HG03457 (cell line): ENCODE data around the gene ERCC6L2.

ENCODE experiments used
- ATAC-seq: cut with Tn5 transposase; IDR thresholded peaks from one replicate; pipeline ENCODE4 v1.9.1; 2021; ENCODE audit warnings: moderate number of reproducible peaks; ENCODE audit not compliant: unreplicated experiment

The ERCC6L2 gene

GRCh38 chr9:95875305-95876137, at the start of gene ERCC6L2:
Gene ERCC6L2, plus strand, starts transcription at chr9:95875691. Its CDS starts 348 bp downstream, at chr9:95876039.
- peak; percentile 82 for ATAC-seq

GRCh38 chr9:95826183-95826838, 49.2 kb upstream of the ERCC6L2 start:
- no peak for ATAC-seq

- ATAC-seq = no peak
These were observed 44.7 kb upstream of the ERCC6L2 start for GRCh38 chr9:95830768-95831167.

GRCh38 chr9:95831810-95832209, 43.7 kb upstream of the ERCC6L2 start:
- no peak for ATAC-seq

- no peak for ATAC-seq
These were observed 41.8 kb upstream of the ERCC6L2 start for GRCh38 chr9:95833546-95834178.

- no peak for ATAC-seq
These were observed 41.1 kb upstream of the ERCC6L2 start for GRCh38 chr9:95834281-95834907.

- no peak for ATAC-seq
These were observed 40.1 kb upstream of the ERCC6L2 start for GRCh38 chr9:95835393-95835792.

GRCh38 chr9:95836072-95836471, 39.4 kb upstream of the ERCC6L2 start:
- ATAC-seq = no peak

GRCh38 chr9:95839012-95839411, 36.5 kb upstream of the ERCC6L2 start:
- no peak for ATAC-seq

GRCh38 chr9:95840074-95840473, 35.4 kb upstream of the ERCC6L2 start:
- no peak for ATAC-seq

- no peak for ATAC-seq
These were observed 34.1 kb upstream of the ERCC6L2 start for GRCh38 chr9:95841377-95841776.

GRCh38 chr9:95845751-95846150, 29.7 kb upstream of the ERCC6L2 start:
- ATAC-seq = no peak

GRCh38 chr9:95848764-95849163, 26.7 kb upstream of the ERCC6L2 start:
- ATAC-seq = no peak

GRCh38 chr9:95852059-95853032, 23.1 kb upstream of the ERCC6L2 start:
- peak; percentile 85 for ATAC-seq

- ATAC-seq = no peak
These were observed 21.0 kb upstream of the ERCC6L2 start for GRCh38 chr9:95854386-95855020.

- ATAC-seq = no peak
These were observed 19.5 kb upstream of the ERCC6L2 start for GRCh38 chr9:95855961-95856360.

GRCh38 chr9:95857124-95857523, 18.4 kb upstream of the ERCC6L2 start:
- ATAC-seq = no peak

- ATAC-seq = no peak
These were observed 17.6 kb upstream of the ERCC6L2 start for GRCh38 chr9:95857896-95858295.

GRCh38 chr9:95862343-95862742, 13.1 kb upstream of the ERCC6L2 start:
- no peak for ATAC-seq
